Naive B cell (primary cell): Measurements from ENCODE around the gene ST8SIA3. TPM values are rescaled to one million over a fixed set of nuclear protein-coding genes. Genes with fewer than 3 reads are reported as not detected.

Experiments used
- ATAC-seq, 2 donors: fragments of 150-1000 bp; cut with Tn5 transposase; 2 replicates each; pipeline ENCODE4 v1.10.0; 2021; ENCODE audit warnings: low read depth in 2 of 2, mild to moderate bottlenecking in 2 of 2, moderate library complexity in 2 of 2
- DNase-seq: peaks from one replicate; pipeline ENCODE4 v3.0.0; 2022
- H3K27ac Mint-ChIP-seq, 6 donors: one replicate each; pipeline ENCODE4 v1.8.0; 2020 to 2022; ENCODE audit warnings: mild to moderate bottlenecking in 6 of 6, mixed read lengths in 6 of 6, moderate library complexity in 5 of 6, inconsistent platforms in 2 of 6
- H3K27me3 Mint-ChIP-seq, 3 donors: one replicate each; pipeline ENCODE4 v1.8.0; 2021 to 2022; ENCODE audit warnings: mixed read lengths in 3 of 3, mild to moderate bottlenecking in 1 of 3
- H3K36me3 Mint-ChIP-seq, 2 donors: one replicate each; pipeline ENCODE4 v1.8.0; 2020 to 2022; ENCODE audit warnings: mixed read lengths in 2 of 2, inconsistent platforms in 1 of 2, mild to moderate bottlenecking in 1 of 2
- H3K4me1 Mint-ChIP-seq, 3 donors: one replicate each; pipeline ENCODE4 v1.8.0; 2020 to 2022; ENCODE audit warnings: mixed read lengths in 3 of 3, inconsistent platforms in 1 of 3, mild to moderate bottlenecking in 1 of 3, moderate library complexity in 1 of 3
- H3K4me3 Mint-ChIP-seq, 8 donors: one replicate each; pipeline ENCODE4 v1.8.0; 2020 to 2022; ENCODE audit warnings: mild to moderate bottlenecking in 8 of 8, mixed read lengths in 8 of 8, moderate library complexity in 8 of 8, inconsistent platforms in 2 of 8
- H3K9me3 Mint-ChIP-seq, 7 donors: one replicate each; pipeline ENCODE4 v1.8.0; 2020 to 2022; ENCODE audit warnings: mixed read lengths in 7 of 7, mild to moderate bottlenecking in 5 of 7, inconsistent platforms in 2 of 7, moderate library complexity in 1 of 7
- polyA plus RNA-seq, 6 donors: library from polyadenylated mRNA; unstranded; fragments of 300-500 nt; fragmentation: Illumina TruSeq; gene quantifications; one replicate each; pipeline ENCODE4 v1.2.3, GENCODE V29; 2021; ENCODE audit warnings: low read depth in 6 of 6

The ST8SIA3 gene
- polyA plus RNA-seq, 6 donors from 2014 or later = not detected

GRCh38 chr18:57343833-57344232, 8.5 kb upstream of the ST8SIA3 start:
- Mint-ChIP-seq H3K9me3 (peaks cover 0 to 3% (median 0%) of the 10 kb centered on the region in 7 donors), H3K27me3 (peaks cover 27 to 67% (median 48%) of the 10 kb centered on the region in 3 donors)
- no peak for ATAC-seq

GRCh38 chr18:57346876-57347275, 5.5 kb upstream of the ST8SIA3 start:
- DNase-seq (no peak), ATAC-seq (no peak)
- H3K9me3 Mint-ChIP-seq = peaks cover 0 to 3% (median 0%) of the 10 kb centered on the region in 7 donors
- H3K4me1 Mint-ChIP-seq = no peaks in the 10 kb centered on the region
- H3K27me3 Mint-ChIP-seq = peaks cover 46 to 61% (median 48%) of the 10 kb centered on the region in 3 donors
- no peak overlapping the region for H3K4me3 Mint-ChIP-seq
- no peaks in the 10 kb centered on the region for H3K36me3 Mint-ChIP-seq
- no peak overlapping the region for H3K27ac Mint-ChIP-seq

More at GRCh38 chr18:57343833-57344232, 8.5 kb upstream of the ST8SIA3 start:
- no peak overlapping the region for H3K27ac Mint-ChIP-seq
- H3K4me1 Mint-ChIP-seq = no peaks in the 10 kb centered on the region
- no peaks in the 10 kb centered on the region for H3K36me3 Mint-ChIP-seq
- no peak overlapping the region for H3K4me3 Mint-ChIP-seq
- DNase-seq = no peak

- no peak for DNase-seq
- H3K36me3 Mint-ChIP-seq = no peaks in the 10 kb centered on the region
- no peak overlapping the region for H3K27ac Mint-ChIP-seq
- no peak for ATAC-seq
- no peak overlapping the region for H3K4me3 Mint-ChIP-seq
- peaks cover 49 to 63% (median 55%) of the 10 kb centered on the region in 3 donors for H3K27me3 Mint-ChIP-seq
- H3K4me1 Mint-ChIP-seq = peaks cover 0 to 2% (median 0%) of the 10 kb centered on the region in 3 donors
- peaks cover 0 to 3% (median 0%) of the 10 kb centered on the region in 7 donors for H3K9me3 Mint-ChIP-seq
These were observed 4.6 kb upstream of the ST8SIA3 start for GRCh38 chr18:57347784-57348183.

GRCh38 chr18:57352761-57353136, 392 bp downstream of the ST8SIA3 start:
- ATAC-seq (no peak), DNase-seq (no peak)
- H3K4me3 Mint-ChIP-seq = peak overlapping the region in 1 of 8 donors; percentile 68
- no peak overlapping the region for H3K27ac Mint-ChIP-seq
- H3K4me1 Mint-ChIP-seq = peaks cover 0 to 6% (median 0%) of the 10 kb centered on the region in 3 donors
- H3K36me3 Mint-ChIP-seq = peaks cover 12 to 17% of the 10 kb centered on the region in 2 donors
- H3K27me3 Mint-ChIP-seq = peaks cover 61 to 82% (median 81%) of the 10 kb centered on the region in 3 donors
- peaks cover 0 to 30% (median 8%) of the 10 kb centered on the region in 7 donors for H3K9me3 Mint-ChIP-seq

- peaks cover 57 to 82% (median 77%) of the 10 kb centered on the region in 3 donors for H3K27me3 Mint-ChIP-seq
- no peak for ATAC-seq
- H3K9me3 Mint-ChIP-seq = peaks cover 0 to 30% (median 8%) of the 10 kb centered on the region in 7 donors
- peak overlapping the region in 1 of 8 donors; percentile 53 for H3K4me3 Mint-ChIP-seq
- H3K27ac Mint-ChIP-seq = peak overlapping the region in 2 of 6 donors; percentile 53 to 78
- no peak for DNase-seq
- H3K4me1 Mint-ChIP-seq = peaks cover 0 to 6% (median 0%) of the 10 kb centered on the region in 3 donors
- H3K36me3 Mint-ChIP-seq = peaks cover 12 to 17% of the 10 kb centered on the region in 2 donors
These were observed 981 bp downstream of the ST8SIA3 start for GRCh38 chr18:57353137-57353939.

DNA sequence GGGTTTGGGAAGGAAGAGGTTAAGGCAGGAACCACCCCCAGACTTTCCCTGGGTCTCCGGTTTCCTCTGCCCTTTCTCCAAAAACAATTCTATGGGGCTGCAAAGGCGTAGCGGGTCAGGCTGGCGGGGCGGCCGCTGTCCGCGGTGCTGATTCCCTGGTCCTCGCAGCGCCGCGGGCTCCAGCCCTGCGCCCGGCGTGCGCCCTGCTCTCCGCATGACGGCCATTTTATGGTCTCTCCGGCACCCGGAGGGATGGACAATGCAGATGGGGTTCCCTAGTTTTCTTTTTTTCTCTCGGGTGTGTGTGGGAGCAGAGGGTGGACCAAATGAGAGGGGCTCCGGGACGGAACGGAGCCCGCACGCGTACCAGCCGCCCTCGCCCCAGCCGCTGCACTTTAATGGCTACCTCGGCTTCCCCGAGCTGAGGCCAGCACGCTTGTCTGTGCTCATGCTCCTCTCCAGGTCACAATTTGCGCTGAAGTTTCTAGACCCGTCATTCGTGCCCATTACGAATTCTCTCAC, 1.6 kb downstream of the ST8SIA3 start:
- Mint-ChIP-seq H3K4me1 (peaks cover 0 to 6% (median 0%) of the 10 kb centered on the region in 3 donors), H3K9me3 (peaks cover 0 to 30% (median 8%) of the 10 kb centered on the region in 7 donors), H3K36me3 (peaks cover 12 to 17% of the 10 kb centered on the region in 2 donors), H3K27ac (no peak overlapping the region), H3K27me3 (peaks cover 59 to 80% (median 75%) of the 10 kb centered on the region in 3 donors), H3K4me3 (peak overlapping the region in 1 of 8 donors; percentile 62)
- no peak for ATAC-seq
- no peak for DNase-seq

DNA sequence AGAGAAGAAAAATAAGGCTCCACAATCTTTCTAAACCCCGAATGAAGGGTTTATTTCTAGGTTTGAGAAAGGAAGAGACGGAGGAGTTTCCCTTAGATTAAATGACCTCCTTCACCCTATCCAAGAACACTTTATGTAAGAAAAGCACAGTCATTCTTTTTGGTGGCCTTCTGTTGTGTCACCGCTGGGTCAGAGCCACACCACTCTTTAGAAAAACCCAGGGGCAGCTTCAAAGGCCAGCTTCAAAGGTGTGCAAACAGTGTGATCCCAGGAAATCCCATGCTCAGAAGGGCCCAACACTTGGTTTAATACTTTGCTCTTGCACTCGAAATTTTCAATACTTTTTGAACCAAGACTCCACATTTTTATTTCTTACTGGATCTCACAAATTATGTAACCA, 7.1 kb downstream of the ST8SIA3 start:
- Mint-ChIP-seq H3K27me3 (peaks cover 64 to 70% (median 69%) of the 10 kb centered on the region in 3 donors), H3K36me3 (peaks cover 9 to 11% of the 10 kb centered on the region in 2 donors), H3K4me3 (no peak overlapping the region), H3K9me3 (peaks cover 0 to 26% (median 3%) of the 10 kb centered on the region in 7 donors), H3K27ac (no peak overlapping the region), H3K4me1 (no peaks in the 10 kb centered on the region)
- DNase-seq (no peak), ATAC-seq (no peak)

- no peak for ATAC-seq
- no peaks in the 10 kb centered on the region for H3K9me3 Mint-ChIP-seq
- H3K36me3 Mint-ChIP-seq = no peaks in the 10 kb centered on the region
- H3K4me3 Mint-ChIP-seq = no peak overlapping the region
- DNase-seq = no peak
- no peaks in the 10 kb centered on the region for H3K4me1 Mint-ChIP-seq
- peaks cover 40 to 59% (median 58%) of the 10 kb centered on the region in 3 donors for H3K27me3 Mint-ChIP-seq
- H3K27ac Mint-ChIP-seq = no peak overlapping the region
These were observed 10.4 kb downstream of the ST8SIA3 start for GRCh38 chr18:57362714-57363113.

DNA sequence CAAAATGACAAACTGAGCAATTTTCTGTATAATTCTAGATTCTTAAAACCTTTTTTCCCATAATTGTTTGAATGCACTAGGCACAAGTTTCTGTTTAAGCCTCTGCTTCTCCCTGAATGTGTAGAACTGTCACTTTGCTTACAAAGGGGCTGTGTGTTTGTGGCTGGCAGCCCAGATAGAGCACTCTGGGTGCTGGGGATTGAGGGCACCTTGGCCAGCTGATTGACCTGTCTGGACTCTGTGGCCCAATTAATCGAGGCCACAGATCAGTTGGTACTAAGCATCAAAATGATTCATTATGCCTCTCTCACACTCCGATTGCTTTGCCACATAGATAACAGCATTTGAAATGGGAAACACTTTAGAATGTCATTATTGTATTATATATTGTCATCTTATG, 12.1 kb downstream of the ST8SIA3 start:
- no peak overlapping the region for H3K27ac Mint-ChIP-seq
- H3K4me3 Mint-ChIP-seq = no peak overlapping the region
- DNase-seq (no peak), ATAC-seq (no peak)
- H3K36me3 Mint-ChIP-seq = no peaks in the 10 kb centered on the region
- no peaks in the 10 kb centered on the region for H3K4me1 Mint-ChIP-seq
- peaks cover 50 to 63% (median 55%) of the 10 kb centered on the region in 3 donors for H3K27me3 Mint-ChIP-seq
- H3K9me3 Mint-ChIP-seq = peaks cover 0 to 3% (median 0%) of the 10 kb centered on the region in 7 donors

GRCh38 chr18:57366528-57367081, 14.2 kb downstream of the ST8SIA3 start:
- Mint-ChIP-seq H3K4me3 (no peak overlapping the region), H3K4me1 (no peaks in the 10 kb centered on the region), H3K36me3 (no peaks in the 10 kb centered on the region), H3K27ac (no peak overlapping the region), H3K9me3 (peaks cover 0 to 3% (median 0%) of the 10 kb centered on the region in 7 donors), H3K27me3 (peaks cover 31 to 49% (median 35%) of the 10 kb centered on the region in 3 donors)
- ATAC-seq (no peak), DNase-seq (no peak)

- Mint-ChIP-seq H3K27ac (no peak overlapping the region), H3K27me3 (peaks cover 17 to 45% (median 37%) of the 10 kb centered on the region in 3 donors), H3K36me3 (no peaks in the 10 kb centered on the region), H3K4me3 (no peak overlapping the region), H3K9me3 (peaks cover 0 to 12% (median 0%) of the 10 kb centered on the region in 7 donors), H3K4me1 (no peaks in the 10 kb centered on the region)
- DNase-seq = no peak
- ATAC-seq = no peak
These were observed 20.1 kb downstream of the ST8SIA3 start for GRCh38 chr18:57372444-57372843.

DNA sequence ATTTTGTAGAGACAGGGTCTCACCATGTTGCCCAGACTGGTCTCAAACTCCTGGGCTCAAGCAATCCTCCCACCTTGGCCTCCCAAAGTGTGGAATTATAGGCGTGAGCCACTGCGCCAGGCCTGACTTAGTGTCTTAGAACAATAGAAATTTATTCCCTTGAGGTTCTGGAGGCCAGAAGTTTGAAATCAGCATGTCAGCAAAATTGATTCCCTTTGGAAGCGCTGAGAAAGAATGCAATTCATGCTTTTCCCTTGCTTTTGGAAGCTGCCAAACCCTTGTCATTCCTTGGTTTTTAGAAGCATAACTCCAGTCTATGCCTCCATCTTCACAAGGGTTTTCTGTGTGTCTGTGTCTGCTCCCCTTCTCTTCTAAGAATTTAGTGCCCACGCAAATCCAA, 20.7 kb downstream of the ST8SIA3 start:
- DNase-seq = no peak
- H3K4me1 Mint-ChIP-seq = no peaks in the 10 kb centered on the region
- ATAC-seq = no peak
- peaks cover 14 to 41% (median 31%) of the 10 kb centered on the region in 3 donors for H3K27me3 Mint-ChIP-seq
- no peak overlapping the region for H3K27ac Mint-ChIP-seq
- no peaks in the 10 kb centered on the region for H3K36me3 Mint-ChIP-seq
- no peak overlapping the region for H3K4me3 Mint-ChIP-seq
- peaks cover 0 to 12% (median 0%) of the 10 kb centered on the region in 7 donors for H3K9me3 Mint-ChIP-seq

DNA sequence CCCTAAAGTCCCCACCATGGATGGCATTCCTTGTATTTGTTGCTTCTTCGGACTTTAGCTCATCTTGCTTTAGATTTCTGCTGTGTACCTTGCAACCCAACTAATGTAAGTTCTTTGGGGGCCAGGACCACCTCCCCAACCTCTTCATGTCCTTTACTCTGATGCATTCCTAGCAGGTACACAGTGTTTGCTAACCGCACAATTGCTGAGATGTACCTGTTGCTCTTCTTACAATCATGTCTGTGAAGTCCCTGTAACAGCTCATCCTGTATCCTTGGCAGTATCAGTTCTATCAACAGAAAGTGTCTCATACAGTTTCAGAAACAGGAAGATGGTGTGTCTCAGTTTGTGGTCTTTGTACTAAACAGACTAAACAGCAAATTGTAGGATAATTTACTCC, 24.1 kb downstream of the ST8SIA3 start:
- ATAC-seq (no peak), DNase-seq (no peak)
- Mint-ChIP-seq H3K4me1 (no peaks in the 10 kb centered on the region), H3K27me3 (peaks cover 25 to 44% (median 34%) of the 10 kb centered on the region in 3 donors), H3K36me3 (no peaks in the 10 kb centered on the region), H3K4me3 (no peak overlapping the region), H3K27ac (no peak overlapping the region), H3K9me3 (peaks cover 0 to 8% (median 2%) of the 10 kb centered on the region in 7 donors)
